PC-9 (cell line): ENCODE measurements around the gene FRMPD2. TPM values are rescaled to one million over a fixed set of nuclear protein-coding genes. Genes with fewer than 3 reads are reported as not detected.
A peak's percentile ranks its signal among the peaks of the same experiment; 100 is the strongest.

Experiments
- BruUV-seq: library from RNA; stranded (reverse); fragments of 400-500 nt; replicated peaks from 2 replicates; lab custom pipeline; 2021; lab: Mats Ljungman, UMichigan
- CTCF ChIA-PET: fragments of 300-600 bp; sonication (Branson Sonifier 250); formaldehyde crosslinking; loops from one replicate; lab custom pipeline; 2022; ENCODE audit warnings: antibody characterized with exemption; lab: Charles Lee
- POLR2A ChIA-PET: fragments of 300-600 bp; sonication (Branson Sonifier 250); formaldehyde crosslinking; loops from one replicate; lab custom pipeline; 2022; ENCODE audit warnings: antibody characterized with exemption; ENCODE audit not compliant: unreplicated experiment; lab: Charles Lee
- DNase-seq, 2 experiments: peaks; one replicate each; pipeline versions ENCODE4 v3.0.0 to v3.0.0-alpha.2; 2015 to 2022; ENCODE audit warnings: mixed read lengths in 1 of 2
- H2AFZ ChIP-seq: fragments of 200-600 bp; sonication (generic); 2 replicates; pipeline ENCODE4 v1.8.1; 2017; ENCODE audit warnings: antibody characterized with exemption
- H3F3A ChIP-seq: fragments of 200-600 bp; sonication (generic); 2 replicates; pipeline ENCODE4 v1.8.1; 2017; ENCODE audit warnings: antibody characterized with exemption, mild to moderate bottlenecking, low read depth; ENCODE audit not compliant: insufficient read depth
- H3K27ac ChIP-seq: fragments of 200-600 bp; sonication (generic); 2 replicates; pipeline ENCODE4 v1.6.1; 2016; ENCODE audit warnings: mixed run types
- H3K27me3 ChIP-seq: fragments of 200-600 bp; sonication (generic); 2 replicates; pipeline ENCODE4 v1.6.1; 2016; ENCODE audit warnings: low read depth, mixed run types; ENCODE audit not compliant: insufficient read depth
- H3K36me3 ChIP-seq: fragments of 200-600 bp; sonication (generic); 2 replicates; pipeline ENCODE4 v1.6.1; 2016; ENCODE audit warnings: low read depth, mixed run types
- H3K4me1 ChIP-seq: fragments of 200-600 bp; sonication (generic); replicated peaks from 2 replicates; pipeline ENCODE4 v1.6.1; 2016; ENCODE audit warnings: mixed run types; ENCODE audit not compliant: insufficient read depth
- H3K4me2 ChIP-seq: fragments of 200-600 bp; sonication (generic); 2 replicates; pipeline ENCODE4 v1.6.1; 2017; ENCODE audit warnings: mixed run types
- H3K4me3 ChIP-seq: fragments of 200-600 bp; sonication (generic); 2 replicates; pipeline ENCODE4 v1.6.1; 2016; ENCODE audit warnings: mixed run types
- H3K79me2 ChIP-seq: fragments of 200-600 bp; sonication (generic); 2 replicates; pipeline ENCODE4 v1.6.1; 2017; ENCODE audit warnings: low read depth, mixed run types
- H3K9me2 ChIP-seq: fragments of 200-600 bp; sonication (generic); 2 replicates; pipeline ENCODE4 v1.8.1; 2017; ENCODE audit warnings: mild to moderate bottlenecking; ENCODE audit not compliant: insufficient read depth
- H3K9me3 ChIP-seq: fragments of 200-600 bp; sonication (generic); 2 replicates; pipeline ENCODE4 v1.8.1; 2016; ENCODE audit warnings: low read depth; ENCODE audit not compliant: insufficient read depth
- H4K20me1 ChIP-seq: fragments of 200-600 bp; sonication (generic); 2 replicates; pipeline ENCODE4 v1.8.1; 2017; ENCODE audit not compliant: insufficient read depth
- CTCF ChIP-seq: fragments of 200-600 bp; sonication (generic); conservative IDR thresholded peaks from 2 replicates; pipeline ENCODE4 v1.6.1; 2017; ENCODE audit warnings: mixed run types, antibody characterized with exemption, mild to moderate bottlenecking, moderate library complexity
- EZH2 ChIP-seq: fragments of 200-600 bp; sonication (generic); IDR thresholded peaks from 2 replicates; pipeline ENCODE4 v1.8.0; 2017; ENCODE audit warnings: antibody characterized with exemption, low read depth
- intact Hi-C: fragments of 100-400 bp; cut with micrococcal nuclease; formaldehyde crosslinking; loops from one replicate; pipeline ENCODE4 v1.10.0; 2022; ENCODE audit not compliant: unreplicated experiment
- total RNA-seq: library from RNA; stranded (reverse); gene quantifications from 2 replicates; pipeline ENCODE4 v1.2.3, GENCODE V29; 2021

FRMPD2 gene
- total RNA-seq, 1 experiment from 2014 or later = 2.4 TPM

- H3K27ac ChIP-seq = peak overlapping the region; percentile 17; the same call in 1 of the 2 replicates
- no peaks in the 10 kb centered on the region for H4K20me1 ChIP-seq
- peak; percentile 82 to 94 for DNase-seq
- no peak overlapping the region for H3K4me3 ChIP-seq
- peaks cover 15% of the 10 kb centered on the region for H3K4me1 ChIP-seq
- no peak overlapping the region for H2AFZ ChIP-seq
- no peaks in the 10 kb centered on the region for H3K9me2 ChIP-seq
- H3K79me2 ChIP-seq = no peaks in the 10 kb centered on the region
- H3K4me2 ChIP-seq = peak overlapping the region; percentile 54
- POLR2A ChIA-PET = interaction anchor here (0.5 to 0.6 kb wide), 3 partner anchors 17 to 727 kb away, joined by 3 to 4 read pairs (median 3); no protein-coding TSS in a partner anchor
- TF ChIP-seq EZH2 = no peak
- TF ChIP-seq CTCF = no peak
- intact Hi-C loops = loop anchor here (1.0 to 2.0 kb wide), 4 partner anchors 19 to 63 kb away; partner anchors contain the start of gene MAPK8
- no peaks in the 10 kb centered on the region for H3K36me3 ChIP-seq
- H3K27me3 ChIP-seq = peaks cover 24% of the 10 kb centered on the region
- 0 out of 2 replicates have a peak, but pooled peaks cover 3% of the 10 kb centered on the region for H3K9me3 ChIP-seq
- CTCF ChIA-PET = interaction anchor here (0.6 kb wide), 1 partner anchor 21 kb away, joined by 5 read pairs; no protein-coding TSS in a partner anchor
- H3F3A ChIP-seq = peaks cover 4% of the 10 kb centered on the region; the same call in 1 of the 2 replicates
- no TSS peak for BruUV-seq
Observed at GRCh38 chr10:48287417-48288391, 13.2 kb upstream of the FRMPD2 start.

GRCh38 chr10:48286356-48286755 lies 11.9 kb upstream of the FRMPD2 start:
- H3K36me3 ChIP-seq = no peaks in the 10 kb centered on the region
- H3K4me3 ChIP-seq = no peak overlapping the region
- 0 out of 2 replicates have a peak, but pooled peaks cover 3% of the 10 kb centered on the region for H3K9me3 ChIP-seq
- no peaks in the 10 kb centered on the region for H4K20me1 ChIP-seq
- peaks cover 24% of the 10 kb centered on the region for H3K27me3 ChIP-seq
- no peak overlapping the region for H2AFZ ChIP-seq
- no peak for DNase-seq
- ChIA-PET POLR2A (no interaction called here), CTCF (no interaction called here)
- H3K27ac ChIP-seq = no peak overlapping the region
- intact Hi-C loops = no loop called here
- peaks cover 4% of the 10 kb centered on the region; the same call in 1 of the 2 replicates for H3F3A ChIP-seq
- no peaks in the 10 kb centered on the region for H3K79me2 ChIP-seq
- H3K9me2 ChIP-seq = no peaks in the 10 kb centered on the region
- H3K4me1 ChIP-seq = peaks cover 15% of the 10 kb centered on the region
- TF ChIP-seq CTCF (no peak), EZH2 (no peak)
- no TSS peak for BruUV-seq
- no peak overlapping the region for H3K4me2 ChIP-seq

GRCh38 chr10:48285710-48286109 lies 11.2 kb upstream of the FRMPD2 start:
- Histone ChIP-seq H3K27ac (no peak overlapping the region), H3K36me3 (no peaks in the 10 kb centered on the region), H3K4me1 (peaks cover 15% of the 10 kb centered on the region), H3K4me3 (no peak overlapping the region), H4K20me1 (no peaks in the 10 kb centered on the region), H3K9me3 (0 out of 2 replicates have a peak, but pooled peaks cover 3% of the 10 kb centered on the region), H3K9me2 (no peaks in the 10 kb centered on the region), H2AFZ (no peak overlapping the region), H3K27me3 (peaks cover 24% of the 10 kb centered on the region), H3K79me2 (no peaks in the 10 kb centered on the region), H3F3A (peaks cover 4% of the 10 kb centered on the region; the same call in 1 of the 2 replicates), H3K4me2 (no peak overlapping the region)
- intact Hi-C loops = no loop called here
- BruUV-seq = no TSS peak
- no peak for TF ChIP-seq EZH2
- TF ChIP-seq CTCF = no peak
- CTCF ChIA-PET = no interaction called here
- DNase-seq = no peak
- POLR2A ChIA-PET = no interaction called here
